ENCODE measurements around the gene CPZ.

- TF ChIP-seq HIC1 (tag by site-specific recombination; IDR thresholded peaks at IDR 0.05) = no peak
- no peak for TF ChIP-seq PRDM2 (tag by site-specific recombination; IDR thresholded peaks at IDR 0.05; ENCODE audit: borderline replicate concordance)
- no peak for TF ChIP-seq CTCF (tag by site-specific recombination; IDR thresholded peaks at IDR 0.05)
- no peak for TF ChIP-seq OVOL3 (tag by site-specific recombination; IDR thresholded peaks at IDR 0.05)
- no peak for TF ChIP-seq ZNF362 (tag by site-specific recombination; IDR thresholded peaks at IDR 0.05)
- TF ChIP-seq ZNF157 (tag by site-specific recombination; IDR thresholded peaks at IDR 0.05) = no peak
- no peak for TF ChIP-seq ZNF311 (tag by site-specific recombination; IDR thresholded peaks at IDR 0.05; ENCODE audit: borderline replicate concordance)
- no peak for TF ChIP-seq ZNF623 (tag by site-specific recombination; IDR thresholded peaks at IDR 0.05)
- no peak for TF ChIP-seq MZF1 (tag by site-specific recombination; IDR thresholded peaks at IDR 0.05; ENCODE audit: borderline replicate concordance)
- TF ChIP-seq MEIS1 (CRISPR knock-in tag; IDR thresholded peaks at IDR 0.05; ENCODE audit: borderline replicate concordance) = no peak
- TF ChIP-seq ZNF398 (tag by site-specific recombination; IDR thresholded peaks at IDR 0.05) = no peak
Observed at GRCh38 chr4:8574796-8575370, 17.7 kb upstream of the CPZ start.

Data from HEK293 (cell line).